ENCODE measurements around the gene STX2.

STX2 gene

DNA sequence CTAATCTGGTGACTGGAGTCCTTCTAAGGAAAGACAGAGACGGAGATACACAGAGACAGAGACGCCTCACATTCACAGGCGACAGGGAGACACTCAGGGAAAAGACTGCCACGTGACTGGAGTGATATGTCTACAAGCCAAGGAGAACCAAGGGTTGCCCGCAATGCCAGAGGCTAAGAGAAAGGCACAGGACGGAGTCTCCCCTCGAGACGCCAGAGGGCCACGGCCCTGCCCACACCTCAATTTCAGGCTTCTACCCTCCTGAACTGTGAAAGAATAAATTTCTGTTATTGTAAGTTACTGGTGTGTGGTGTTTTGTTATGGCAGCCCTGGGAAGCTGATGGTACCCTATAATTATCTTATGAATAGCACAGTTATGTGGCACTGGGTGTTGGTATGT, 21.3 kb upstream of the STX2 start:
- no peaks in the 10 kb centered on the region for H3F3A ChIP-seq (ENCODE audit: low read depth)
- no peaks in the 10 kb centered on the region for H3K27me3 ChIP-seq (ENCODE audit: insufficient read depth, low read length, poor library complexity, severe bottlenecking)
- H3K79me2 ChIP-seq (ENCODE audit: insufficient read depth, low read length): no peaks in the 10 kb centered on the region
- no peaks in the 10 kb centered on the region for H3K9me2 ChIP-seq (replicated peaks; ENCODE audit: low read depth, low read length)
- H3K4me1 ChIP-seq (ENCODE audit: insufficient read depth, low read length, poor library complexity, severe bottlenecking): no peaks in the 10 kb centered on the region
- H3K9me3 ChIP-seq (ENCODE audit: insufficient read depth, low read depth, low read length): no peaks in the 10 kb centered on the region
- no peak overlapping the region for H2AFZ ChIP-seq (ENCODE audit: low read length)
- H3K4me2 ChIP-seq (ENCODE audit: low read depth, low read length, poor library complexity, severe bottlenecking): no peak overlapping the region
- H3K4me3 ChIP-seq (ENCODE audit: low read length, poor library complexity, severe bottlenecking): no peak overlapping the region
- H4K20me1 ChIP-seq (ENCODE audit: insufficient read depth, low read length, poor library complexity, severe bottlenecking): no peaks in the 10 kb centered on the region
- no peak overlapping the region for H3K9ac ChIP-seq (ENCODE audit: low read depth, low read length, poor library complexity, severe bottlenecking)
- TF ChIP-seq CTCF (conservative IDR thresholded peaks at IDR 0.05; ENCODE audit: low read length): no peak
- H3K36me3 ChIP-seq (ENCODE audit: insufficient read depth, low read length): no peaks in the 10 kb centered on the region

GRCh38 chr12:130859161-130859560, 20.1 kb upstream of the STX2 start:
- no peak overlapping the region for H3K4me2 ChIP-seq (ENCODE audit: low read depth, low read length, poor library complexity, severe bottlenecking)
- H3K9me2 ChIP-seq (replicated peaks; ENCODE audit: low read depth, low read length): no peaks in the 10 kb centered on the region
- no peaks in the 10 kb centered on the region for H3K9me3 ChIP-seq (ENCODE audit: insufficient read depth, low read depth, low read length)

GRCh38 chr12:130858084-130858483, 19.0 kb upstream of the STX2 start:
- H3K4me3 ChIP-seq (ENCODE audit: low read length, poor library complexity, severe bottlenecking): no peak overlapping the region
- H3K79me2 ChIP-seq (ENCODE audit: insufficient read depth, low read length): no peaks in the 10 kb centered on the region
- H3K4me2 ChIP-seq (ENCODE audit: low read depth, low read length, poor library complexity, severe bottlenecking): no peak overlapping the region
- H4K20me1 ChIP-seq (ENCODE audit: insufficient read depth, low read length, poor library complexity, severe bottlenecking): no peaks in the 10 kb centered on the region
- H3K9me2 ChIP-seq (replicated peaks; ENCODE audit: low read depth, low read length): no peaks in the 10 kb centered on the region
- TF ChIP-seq EZH2phosphoT487 (IDR thresholded peaks at IDR 0.05; ENCODE audit: borderline replicate concordance): no peak
- TF ChIP-seq CTCF (conservative IDR thresholded peaks at IDR 0.05; ENCODE audit: low read length): peak; percentile 33; the same call in 1 of the 2 replicates
- no peaks in the 10 kb centered on the region for H3K4me1 ChIP-seq (ENCODE audit: insufficient read depth, low read length, poor library complexity, severe bottlenecking)
- no peaks in the 10 kb centered on the region for H3K36me3 ChIP-seq (ENCODE audit: insufficient read depth, low read length)
- H3K27me3 ChIP-seq (ENCODE audit: insufficient read depth, low read length, poor library complexity, severe bottlenecking): no peaks in the 10 kb centered on the region
- no peak overlapping the region for H2AFZ ChIP-seq (ENCODE audit: low read length)
- no peaks in the 10 kb centered on the region for H3F3A ChIP-seq (ENCODE audit: low read depth)
- no peak overlapping the region for H3K9ac ChIP-seq (ENCODE audit: low read depth, low read length, poor library complexity, severe bottlenecking)
- no peaks in the 10 kb centered on the region for H3K9me3 ChIP-seq (ENCODE audit: insufficient read depth, low read depth, low read length)

More at GRCh38 chr12:130859161-130859560, 20.1 kb upstream of the STX2 start:
- Histone ChIP-seq H3K79me2 (ENCODE audit: insufficient read depth, low read length) (no peaks in the 10 kb centered on the region), H4K20me1 (ENCODE audit: insufficient read depth, low read length, poor library complexity, severe bottlenecking) (no peaks in the 10 kb centered on the region), H3K36me3 (ENCODE audit: insufficient read depth, low read length) (no peaks in the 10 kb centered on the region), H3F3A (ENCODE audit: low read depth) (no peaks in the 10 kb centered on the region), H2AFZ (ENCODE audit: low read length) (no peak overlapping the region), H3K27me3 (ENCODE audit: insufficient read depth, low read length, poor library complexity, severe bottlenecking) (no peaks in the 10 kb centered on the region), H3K4me1 (ENCODE audit: insufficient read depth, low read length, poor library complexity, severe bottlenecking) (no peaks in the 10 kb centered on the region), H3K4me3 (ENCODE audit: low read length, poor library complexity, severe bottlenecking) (no peak overlapping the region), H3K9ac (ENCODE audit: low read depth, low read length, poor library complexity, severe bottlenecking) (no peak overlapping the region)
- TF ChIP-seq CTCF (conservative IDR thresholded peaks at IDR 0.05; ENCODE audit: low read length): no peak

Data from Loucy (cell line).